Measurements from ENCODE around the gene IRF9.

The IRF9 gene

DNA sequence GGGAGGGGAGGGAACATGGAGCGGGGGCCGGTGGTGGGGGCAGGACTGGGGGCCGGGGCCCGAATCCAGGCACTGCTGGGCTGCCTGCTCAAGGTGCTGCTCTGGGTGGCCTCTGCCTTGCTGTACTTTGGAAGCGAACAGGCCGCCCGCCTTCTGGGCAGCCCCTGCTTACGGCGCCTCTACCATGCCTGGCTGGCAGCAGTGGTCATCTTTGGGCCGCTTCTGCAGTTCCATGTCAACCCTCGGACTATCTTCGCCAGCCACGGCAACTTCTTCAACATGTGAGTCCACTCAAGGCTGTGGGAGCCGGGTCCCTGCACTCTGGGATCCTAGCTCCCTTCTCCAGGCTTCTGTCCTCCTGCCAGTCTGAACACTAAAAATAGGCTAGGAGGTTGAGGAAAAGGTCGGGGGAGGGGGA is 29.5 kb upstream of the IRF9 start:
- no peak for ATAC-seq
- DNase-seq = no peak

DNA sequence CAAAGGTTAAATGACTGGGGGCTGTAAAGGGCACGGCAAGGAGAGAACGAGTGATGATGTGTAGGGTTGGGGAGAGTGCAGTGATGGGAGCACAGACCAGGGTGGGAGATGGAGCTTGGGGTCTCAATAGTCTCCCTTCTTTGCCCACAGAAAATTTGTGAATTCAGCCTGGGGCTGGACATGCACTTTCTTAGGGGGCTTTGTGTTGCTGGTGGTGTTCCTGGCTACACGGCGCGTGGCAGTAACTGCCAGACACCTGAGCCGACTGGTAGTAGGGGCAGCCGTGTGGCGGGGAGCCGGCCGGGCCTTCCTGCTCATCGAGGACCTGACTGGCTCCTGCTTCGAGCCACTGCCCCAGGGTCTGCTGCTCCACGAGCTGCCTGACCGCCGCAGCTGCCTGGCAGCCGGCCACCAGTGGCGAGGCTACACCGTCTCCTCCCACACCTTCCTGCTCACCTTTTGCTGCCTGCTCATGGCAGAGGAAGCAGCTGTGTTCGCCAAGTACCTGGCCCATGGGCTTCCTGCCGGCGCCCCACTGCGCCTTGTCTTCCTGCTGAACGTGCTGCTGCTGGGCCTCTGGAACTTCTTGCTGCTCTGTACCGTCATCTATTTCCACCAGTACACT is 28.9 kb upstream of the IRF9 start:
- DNase-seq (peak; percentile 32), ATAC-seq (no peak)

DNA sequence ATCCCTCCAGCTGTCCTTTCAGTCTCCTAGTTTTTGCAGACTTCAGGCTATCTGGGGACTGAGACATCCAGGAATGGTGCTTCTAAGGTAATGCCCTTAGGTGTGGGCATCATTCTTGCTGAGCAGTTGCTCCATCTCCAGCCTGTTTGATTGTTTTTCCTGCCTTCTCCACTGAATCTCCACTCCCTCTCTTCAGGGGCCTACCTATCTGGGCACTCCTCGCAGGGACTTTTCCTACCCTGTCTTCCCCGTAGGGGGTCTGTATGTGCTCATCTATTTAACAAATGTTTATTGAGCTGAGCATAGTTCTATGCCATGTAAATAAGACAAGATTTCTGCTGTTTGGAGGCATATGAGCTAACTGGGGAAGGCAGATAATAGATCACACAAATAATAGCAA is 28.1 kb upstream of the IRF9 start:
- ATAC-seq (no peak), DNase-seq (no peak)

GRCh38 chr14:24133735-24134134 is 27.3 kb upstream of the IRF9 start:
- ATAC-seq = no peak

GRCh38 chr14:24135584-24135833 is 25.6 kb upstream of the IRF9 start:
- DNase-seq (no peak), ATAC-seq (no peak)

More at GRCh38 chr14:24133735-24134134, 27.3 kb upstream of the IRF9 start:
- no peak for DNase-seq

DNA sequence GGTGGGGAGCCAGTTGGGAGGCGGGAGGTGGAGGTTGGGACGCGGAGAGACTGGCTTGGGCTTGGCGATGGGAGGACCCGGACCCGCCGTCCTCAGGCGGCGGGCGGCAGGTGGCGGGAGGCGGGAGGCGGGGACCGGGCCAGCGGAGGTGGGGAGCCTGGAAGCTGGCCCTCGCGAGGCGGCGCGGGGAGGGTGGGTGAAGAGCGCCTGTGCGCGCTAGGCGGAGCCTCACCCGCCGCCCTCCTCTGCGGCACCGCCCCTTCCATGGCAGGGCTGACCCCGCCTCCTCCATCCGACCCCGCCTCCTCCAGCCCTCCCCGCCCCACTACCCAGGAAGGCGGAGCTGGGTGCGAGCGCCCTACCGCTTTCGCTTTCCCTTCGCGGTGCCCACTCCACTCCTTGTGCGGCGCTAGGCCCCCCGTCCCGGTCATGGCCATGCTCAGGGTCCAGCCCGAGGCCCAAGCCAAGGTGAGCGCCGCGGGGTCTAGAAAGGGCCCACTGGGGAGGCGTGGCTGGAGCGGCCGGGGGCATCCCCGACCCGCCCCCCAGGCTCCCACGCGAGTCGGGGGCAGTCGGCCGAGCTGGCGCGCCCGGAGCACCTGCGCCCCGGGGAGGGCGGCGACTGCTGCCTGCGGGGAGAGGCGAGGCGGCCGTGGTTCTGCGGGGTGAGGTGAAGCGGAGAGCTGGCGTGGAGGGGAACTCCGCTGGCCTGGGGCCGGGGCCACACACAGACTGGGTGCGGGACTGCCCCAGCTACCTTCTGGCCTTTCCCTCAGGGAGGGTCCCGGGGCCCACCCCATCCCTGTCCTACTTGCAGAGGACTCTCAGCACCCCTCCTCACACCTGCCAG is 25.0 kb upstream of the IRF9 start, which contains the start of gene PSME1:
Gene PSME1 (plus strand): TSS at position 361 of the 850 bp plus-strand sequence. CDS start 69 bp downstream, at position 430.
- ATAC-seq (peak; percentile 94), DNase-seq (peak; percentile 96)

GRCh38 chr14:24136684-24137528 is 24.2 kb upstream of the IRF9 start:
- ATAC-seq (no peak), DNase-seq (no peak)

GRCh38 chr14:24137529-24138395 is 23.3 kb upstream of the IRF9 start:
- no peak for ATAC-seq
- no peak for DNase-seq

DNA sequence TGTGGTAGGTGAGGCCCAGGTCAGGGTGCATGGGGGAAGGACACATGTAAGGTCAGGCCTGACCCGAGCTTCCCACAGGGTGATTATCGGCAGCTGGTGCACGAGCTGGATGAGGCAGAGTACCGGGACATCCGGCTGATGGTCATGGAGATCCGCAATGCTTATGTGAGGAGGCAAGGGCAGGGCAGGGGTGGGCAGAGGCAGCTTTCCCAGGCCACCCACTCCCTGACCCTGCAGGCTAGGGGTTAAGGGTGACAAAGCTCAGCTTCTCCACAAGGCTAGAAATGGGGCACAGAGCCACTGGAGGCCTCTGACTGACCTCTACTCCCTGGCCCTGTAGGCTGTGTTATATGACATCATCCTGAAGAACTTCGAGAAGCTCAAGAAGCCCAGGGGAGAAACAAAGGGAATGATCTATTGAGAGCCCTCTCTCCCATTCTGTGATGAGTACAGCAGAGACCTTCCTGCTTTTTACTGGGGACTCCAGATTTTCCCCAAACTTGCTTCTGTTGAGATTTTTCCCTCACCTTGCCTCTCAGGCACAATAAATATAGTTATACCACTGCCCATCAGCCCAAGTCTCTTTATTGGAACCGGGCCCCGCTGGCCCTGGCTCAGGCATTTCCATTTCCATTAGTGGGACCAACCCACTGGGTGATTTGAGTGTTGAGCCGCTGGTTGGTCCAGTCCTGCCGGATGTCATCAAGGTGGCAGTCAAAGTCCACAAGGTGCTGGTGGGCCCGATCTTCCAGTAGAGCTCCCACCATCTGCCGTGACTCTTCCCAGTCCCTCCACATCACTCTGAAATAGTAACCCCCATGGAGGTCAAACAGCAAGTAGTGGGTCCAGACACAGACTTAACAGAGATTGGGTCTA is 22.4 kb upstream of the IRF9 start:
- ATAC-seq = no peak
- DNase-seq = no peak

GRCh38 chr14:24139272-24139934 is 21.7 kb upstream of the IRF9 start:
- ATAC-seq (no peak), DNase-seq (peak; percentile 44)

DNA sequence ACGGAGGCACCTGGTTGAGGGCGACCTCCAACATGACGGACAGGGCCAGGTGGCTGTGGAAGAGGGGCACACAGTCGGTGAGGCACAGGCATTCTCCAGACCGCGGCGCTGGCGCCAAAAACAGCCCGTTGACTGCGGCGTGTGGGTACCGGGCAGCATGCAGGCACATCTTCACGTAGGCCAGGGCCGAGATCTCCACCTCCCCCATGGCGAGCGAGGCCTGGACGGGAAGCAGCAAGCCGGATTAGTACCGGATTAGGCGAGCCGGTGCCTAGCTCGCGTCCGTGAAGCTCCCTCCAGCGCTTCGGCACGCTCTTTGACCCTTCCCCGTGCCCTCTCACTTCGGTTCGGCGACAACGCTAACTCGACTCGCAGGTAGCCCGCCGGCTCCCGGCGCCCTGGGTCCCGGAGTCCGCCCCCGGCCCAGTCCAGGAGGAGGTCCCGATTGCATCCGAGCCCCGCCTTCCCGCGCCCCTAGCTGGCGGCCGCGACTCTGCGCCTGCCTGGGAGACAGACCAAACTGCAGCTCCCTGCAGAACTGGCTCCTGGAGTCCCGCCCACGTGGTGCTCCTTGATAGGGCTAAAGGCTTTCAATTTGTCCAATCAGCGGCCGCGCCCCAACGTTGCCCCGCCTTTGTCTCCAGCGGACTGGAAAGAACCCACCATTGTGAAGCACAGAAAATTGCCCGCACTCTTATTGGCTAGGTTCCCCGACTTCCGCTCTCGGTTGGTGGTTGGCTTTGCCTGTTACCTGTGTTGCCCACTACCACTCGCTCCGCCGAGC is 19.8 kb upstream of the IRF9 start, which contains the start of gene EMC9:
Gene EMC9 (minus strand): TSS at position 495 of the 784 bp plus-strand sequence. CDS start 287 bp downstream, at position 208.
- ATAC-seq = peak; percentile 89
- DNase-seq = peak; percentile 99

DNA sequence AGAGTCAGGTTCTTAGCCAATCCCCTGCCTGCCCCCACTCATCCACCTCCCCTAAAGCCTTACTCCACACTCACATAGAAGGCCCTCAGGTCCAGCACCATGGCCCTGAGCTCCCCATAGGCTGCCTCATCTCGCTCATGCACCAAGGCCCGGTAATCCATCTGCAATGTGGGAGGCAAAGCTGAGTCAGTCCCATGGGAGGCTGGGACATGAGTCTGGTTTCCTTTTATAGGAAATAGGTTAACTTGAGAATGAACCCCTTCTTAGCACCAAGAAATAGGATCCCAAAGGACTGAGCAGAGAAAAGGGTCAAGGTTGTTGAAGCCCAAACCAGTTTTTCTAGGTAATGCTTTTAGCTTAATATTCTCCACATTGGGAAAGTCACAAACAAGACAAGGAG is 17.6 kb upstream of the IRF9 start:
- ATAC-seq = no peak
- no peak for DNase-seq

DNA sequence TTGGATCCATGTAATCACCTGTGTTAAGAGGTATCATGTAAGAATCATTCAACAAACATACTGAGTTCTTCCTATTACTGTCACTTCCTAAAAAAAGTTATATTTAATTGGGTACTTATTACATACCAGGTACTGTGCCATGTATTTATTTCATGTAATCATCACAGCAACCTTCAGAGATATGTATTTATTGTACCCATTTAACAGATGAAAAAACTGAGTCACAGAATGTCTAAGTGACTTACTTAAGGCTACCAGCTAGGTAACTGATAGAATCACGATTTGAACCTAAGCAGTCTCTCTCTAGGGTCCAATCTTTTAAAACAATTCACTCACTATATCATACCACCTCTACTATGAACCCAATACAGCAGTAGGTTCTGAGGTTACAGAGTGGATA is 16.6 kb upstream of the IRF9 start:
- ATAC-seq (no peak), DNase-seq (no peak)

- no peak for DNase-seq
- ATAC-seq = no peak
Observed at GRCh38 chr14:24145219-24145618, 15.8 kb upstream of the IRF9 start.

DNA sequence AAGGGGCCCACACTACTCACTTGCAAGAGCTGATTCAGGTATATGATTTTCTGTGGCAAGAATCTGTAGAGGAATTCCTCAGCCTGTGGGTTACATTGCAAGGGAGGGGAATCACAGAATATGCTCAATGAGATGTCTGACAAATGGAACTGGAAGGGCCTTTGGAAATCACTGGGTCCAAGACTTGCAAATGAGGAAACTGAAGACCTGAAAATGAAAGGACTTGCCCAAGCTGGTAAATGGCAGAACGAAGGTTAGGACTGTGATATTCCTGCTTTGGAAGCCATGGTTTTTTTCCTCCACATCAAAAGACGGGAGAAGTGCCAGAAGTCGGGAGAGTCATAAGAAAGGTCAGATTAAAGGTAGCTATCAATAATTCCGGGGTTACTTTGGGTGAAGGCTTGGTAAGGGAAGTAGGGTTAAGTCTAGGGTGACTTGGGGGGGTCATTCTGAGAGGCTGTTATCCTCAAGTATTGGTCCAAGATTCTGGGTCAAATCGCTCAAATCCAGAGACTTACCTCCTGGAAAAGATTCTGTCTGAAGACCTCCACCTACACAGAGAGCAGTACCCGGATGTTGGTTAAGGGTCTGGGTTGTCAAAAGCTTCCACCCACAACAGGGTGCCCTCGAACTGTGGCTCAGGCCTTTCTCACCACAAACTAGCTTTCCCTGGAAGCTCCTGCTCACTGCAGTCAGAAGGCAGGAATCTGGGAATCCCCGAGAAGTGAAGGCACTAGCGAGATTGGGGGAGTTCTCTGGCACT is 15.2 kb upstream of the IRF9 start:
- ATAC-seq (no peak), DNase-seq (no peak)

DNA sequence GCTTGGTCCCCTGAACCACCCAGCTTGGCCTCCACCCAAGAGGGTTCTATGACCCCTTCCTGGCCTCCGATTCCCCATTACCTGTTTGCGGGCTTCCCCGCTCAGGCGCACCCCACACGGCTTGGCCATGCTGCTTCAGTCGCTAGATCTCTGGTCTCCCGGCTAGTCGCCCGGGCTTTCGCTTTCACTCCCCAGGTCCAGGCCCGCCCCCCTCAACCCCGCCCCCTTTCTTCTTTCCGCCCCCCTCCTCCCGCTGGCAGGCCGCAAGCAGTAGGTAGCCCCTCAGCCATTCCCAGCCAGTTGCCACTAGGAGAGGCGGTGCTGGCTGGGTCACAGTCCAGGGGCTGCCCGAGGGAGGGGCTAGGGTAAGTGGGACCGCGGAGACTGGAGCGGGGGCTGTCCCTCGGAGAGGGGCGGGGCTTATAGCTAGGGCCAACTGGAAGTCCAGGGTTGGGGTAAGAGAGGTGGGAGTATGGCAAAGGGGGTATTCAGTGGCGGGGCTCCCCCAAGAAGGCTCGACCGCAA is 14.6 kb upstream of the IRF9 start, which contains the start of gene PSME2:
Gene PSME2 (minus strand): TSS at position 158 of the 525 bp plus-strand sequence. CDS start 29 bp downstream, at position 129.
- peak; percentile 97 for DNase-seq
- ATAC-seq = peak; percentile 84

GRCh38 chr14:24146978-24147760 is 13.9 kb upstream of the IRF9 start, which contains the start of gene RNF31:
TSS of gene RNF31 (plus strand) at chr14:24147498. CDS start at chr14:24147699, 201 bp downstream.
- ATAC-seq (peak; percentile 88), DNase-seq (peak; percentile 98)
